GM12873 (cell line): ENCODE data around the gene RBM20.

Source experiments
- TF ChIP-seq, protein P1 (sequence below): IDR thresholded peaks from 2 replicates; pipeline ENCODE4 v1.5.1; 2012; ENCODE audit warnings: low read depth, mild to moderate bottlenecking, moderate library complexity, low read length, control low read depth; ENCODE audit not compliant: insufficient read depth; ENCODE audit errors: missing control alignments

Gene RBM20

DNA sequence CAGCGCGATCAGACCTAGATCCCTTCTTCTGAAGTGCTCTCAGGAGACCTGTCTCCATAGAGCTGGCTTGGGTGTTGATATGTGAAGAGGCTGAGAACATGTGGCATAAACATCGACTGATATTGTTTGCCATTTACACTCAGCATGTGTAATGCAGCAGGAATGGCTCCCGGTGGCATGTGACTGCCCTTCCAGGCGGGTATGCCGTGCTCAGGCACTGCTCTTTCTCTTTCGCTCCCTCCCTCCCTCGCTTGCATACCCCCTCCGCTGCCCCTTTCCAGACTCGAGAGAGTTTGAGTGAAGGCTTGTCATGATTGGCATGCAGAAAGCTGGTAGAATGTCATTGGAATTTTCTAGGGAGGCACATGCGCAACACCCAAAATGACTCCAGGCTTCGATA lies 120.2 kb downstream of the RBM20 start:
- TF ChIP-seq, protein P1, sequence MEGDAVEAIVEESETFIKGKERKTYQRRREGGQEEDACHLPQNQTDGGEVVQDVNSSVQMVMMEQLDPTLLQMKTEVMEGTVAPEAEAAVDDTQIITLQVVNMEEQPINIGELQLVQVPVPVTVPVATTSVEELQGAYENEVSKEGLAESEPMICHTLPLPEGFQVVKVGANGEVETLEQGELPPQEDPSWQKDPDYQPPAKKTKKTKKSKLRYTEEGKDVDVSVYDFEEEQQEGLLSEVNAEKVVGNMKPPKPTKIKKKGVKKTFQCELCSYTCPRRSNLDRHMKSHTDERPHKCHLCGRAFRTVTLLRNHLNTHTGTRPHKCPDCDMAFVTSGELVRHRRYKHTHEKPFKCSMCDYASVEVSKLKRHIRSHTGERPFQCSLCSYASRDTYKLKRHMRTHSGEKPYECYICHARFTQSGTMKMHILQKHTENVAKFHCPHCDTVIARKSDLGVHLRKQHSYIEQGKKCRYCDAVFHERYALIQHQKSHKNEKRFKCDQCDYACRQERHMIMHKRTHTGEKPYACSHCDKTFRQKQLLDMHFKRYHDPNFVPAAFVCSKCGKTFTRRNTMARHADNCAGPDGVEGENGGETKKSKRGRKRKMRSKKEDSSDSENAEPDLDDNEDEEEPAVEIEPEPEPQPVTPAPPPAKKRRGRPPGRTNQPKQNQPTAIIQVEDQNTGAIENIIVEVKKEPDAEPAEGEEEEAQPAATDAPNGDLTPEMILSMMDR: no peak

DNA sequence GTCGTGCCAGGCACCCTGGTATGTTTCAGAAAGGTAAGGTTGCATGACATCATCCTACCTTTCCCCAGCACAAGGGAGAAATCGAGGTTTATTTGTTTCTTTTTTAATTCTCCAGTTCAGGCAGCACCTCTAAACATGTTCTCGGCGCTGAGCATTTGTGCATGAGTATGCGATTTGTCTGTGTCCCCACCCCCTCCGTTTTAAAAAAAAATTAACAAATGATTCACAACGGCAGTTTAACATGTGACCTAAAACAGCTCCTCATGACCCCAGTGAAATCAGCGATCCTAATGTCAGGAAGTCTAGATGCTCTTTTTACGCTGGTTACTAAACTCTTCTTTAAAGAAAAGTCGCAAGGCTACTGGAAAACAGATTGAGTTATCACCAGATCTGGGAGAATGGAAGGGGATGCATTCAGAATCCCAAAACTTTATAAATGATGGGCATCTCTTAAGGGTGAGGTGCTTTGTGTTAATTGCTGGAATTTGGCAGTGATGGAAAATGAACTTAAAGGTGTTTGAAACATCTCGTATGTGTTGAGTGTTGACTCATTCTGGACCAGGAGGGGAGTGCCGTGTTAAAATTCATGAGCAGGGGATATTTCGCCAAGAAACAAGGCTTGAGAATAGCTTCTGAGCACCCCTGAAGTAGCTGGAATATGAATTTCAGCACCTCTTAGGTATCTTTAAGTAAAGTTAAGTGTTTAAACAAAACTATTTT lies 120.8 kb downstream of the RBM20 start:
- TF ChIP-seq, protein P1: no peak

DNA sequence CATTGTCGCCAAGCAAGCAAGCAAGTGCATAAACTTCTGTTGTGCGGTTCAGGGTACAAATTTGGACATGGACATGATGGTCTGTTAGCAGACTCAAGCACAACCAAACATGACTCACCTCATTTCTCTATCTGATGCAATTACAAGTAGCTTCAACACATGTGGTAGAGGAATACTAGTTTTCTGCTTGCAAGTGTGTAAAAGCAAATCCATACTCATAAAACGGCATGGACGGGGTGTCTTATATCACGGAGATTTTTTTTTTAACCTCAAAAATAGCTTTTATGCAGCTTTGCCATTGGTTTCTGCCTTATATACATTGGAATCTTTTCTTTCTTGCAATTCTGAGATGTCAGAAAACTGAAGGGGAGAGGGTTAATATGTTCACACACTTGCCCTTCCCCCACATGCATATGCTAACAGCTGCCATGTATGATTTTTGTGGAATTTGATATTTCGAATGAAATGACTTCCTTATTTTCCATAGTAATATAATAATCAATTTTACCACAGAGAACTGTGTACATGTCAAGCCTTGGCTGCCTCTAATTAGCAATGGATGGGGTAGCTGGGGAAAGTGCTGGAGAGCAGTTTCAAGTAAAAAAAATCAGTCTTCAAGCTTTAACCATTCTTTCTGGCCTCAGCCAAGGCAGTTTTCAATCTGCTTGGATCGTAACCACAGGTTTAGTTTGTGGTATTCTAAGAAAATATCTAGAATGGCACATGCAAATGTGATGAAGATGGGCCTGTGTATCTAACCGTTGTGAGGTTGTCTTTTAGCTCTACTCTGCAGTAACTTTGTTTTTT lies 121.6 kb downstream of the RBM20 start:
- TF ChIP-seq, protein P1: no peak

DNA sequence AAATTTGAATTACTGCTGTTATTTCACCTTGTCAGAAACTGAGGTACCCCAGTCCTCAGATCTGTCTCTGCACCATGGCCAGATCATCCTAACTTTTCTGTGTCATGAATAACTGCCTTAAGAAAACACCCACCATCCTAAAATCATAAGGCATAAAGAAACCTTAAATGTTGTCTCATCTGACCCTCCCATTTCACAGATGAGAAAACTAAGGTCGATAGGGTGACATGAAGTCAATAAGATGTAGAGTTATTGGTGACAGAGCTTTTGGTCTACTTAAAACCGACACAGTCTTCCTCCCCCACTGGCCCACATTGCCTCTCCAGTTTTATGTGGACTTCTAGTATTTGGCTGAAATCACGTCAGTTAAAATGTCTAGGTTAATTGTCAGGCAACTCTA lies 126.1 kb downstream of the RBM20 start:
- TF ChIP-seq, protein P1: no peak

DNA sequence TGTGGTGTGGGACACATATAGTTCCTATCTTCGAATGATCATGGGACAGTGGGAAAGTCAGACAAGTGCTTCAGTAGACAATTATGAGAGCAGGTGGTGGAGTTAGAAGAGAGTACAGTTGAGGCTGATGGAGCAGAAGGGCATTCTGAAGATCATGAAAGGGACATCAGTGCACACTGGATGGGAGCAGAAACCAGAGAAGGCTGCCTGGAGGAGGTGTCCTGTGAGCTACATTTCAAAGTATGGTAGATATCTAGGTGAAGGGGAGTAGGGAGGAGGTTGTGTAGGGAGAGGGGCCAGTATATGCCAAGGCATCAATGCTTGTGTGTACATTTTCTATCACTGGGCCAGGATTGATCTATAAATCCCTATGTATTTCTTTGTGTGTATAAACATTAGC lies 127.3 kb downstream of the RBM20 start:
- TF ChIP-seq, protein P1: no peak

DNA sequence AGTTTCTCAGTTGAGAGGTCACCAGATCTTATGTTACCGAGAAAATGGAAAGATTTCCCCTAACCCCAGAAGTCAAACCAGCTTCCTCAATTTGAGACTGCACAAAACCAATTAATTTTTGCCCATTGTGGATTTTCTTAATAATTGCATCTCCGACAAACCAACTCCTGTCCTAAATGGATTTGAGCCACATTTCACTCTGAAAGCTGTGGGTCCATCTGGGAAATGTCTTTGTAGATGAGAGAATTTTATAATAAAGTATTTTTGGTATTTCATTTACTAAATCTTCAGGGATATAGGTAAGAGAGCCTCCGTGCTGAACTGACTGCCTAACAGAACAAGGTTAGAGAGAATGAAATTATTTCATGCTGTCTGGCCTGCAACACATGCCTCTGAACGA lies 127.9 kb downstream of the RBM20 start:
- TF ChIP-seq, protein P1: no peak

DNA sequence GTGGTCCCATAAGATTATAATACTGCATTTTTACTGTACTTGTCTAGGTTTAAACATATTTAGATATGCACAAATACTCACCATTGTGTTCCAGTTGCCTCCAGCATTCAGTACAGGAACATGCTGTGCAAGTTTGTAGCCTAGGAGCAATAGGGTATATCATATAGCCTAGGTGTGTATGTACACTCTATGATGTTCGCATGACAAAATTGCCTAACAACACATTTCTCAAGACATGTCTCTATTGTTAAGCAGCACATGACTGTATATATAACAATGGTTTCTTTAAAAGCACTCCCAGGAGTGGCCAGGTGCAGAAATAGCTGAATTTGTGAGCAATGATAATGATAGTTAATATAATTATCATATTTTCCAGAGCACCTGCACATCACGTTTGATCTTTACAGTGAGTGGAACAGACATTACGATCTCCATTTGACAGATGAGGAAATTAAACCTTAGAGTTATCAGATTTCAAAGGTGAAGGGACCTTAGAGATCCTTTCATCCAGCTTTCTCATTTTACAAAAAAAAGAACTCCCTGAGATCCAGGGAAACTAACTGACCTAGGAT lies 128.4 kb downstream of the RBM20 start:
- TF ChIP-seq, protein P1: no peak
